ENCODE measurements around the gene PRPF6.
"Not testable (repeated sequence)": the region's sequence is repeated elsewhere in the genome, so short reads cannot be mapped to it uniquely, and the experiment has no call there.

The PRPF6 gene

GRCh38 chr20:64012385-64013154 is 31.6 kb downstream of the PRPF6 start:
- not testable (repeated sequence) for ATAC-seq

GRCh38 chr20:64015635-64016034 is 34.7 kb downstream of the PRPF6 start:
- DNase-seq: no peak
- no peak for ATAC-seq

More at GRCh38 chr20:64012385-64013154, 31.6 kb downstream of the PRPF6 start:
- not testable (repeated sequence) for DNase-seq

GRCh38 chr20:64021124-64021975 is 40.4 kb downstream of the PRPF6 start:
- ATAC-seq: no peak
- no peak for DNase-seq

- ATAC-seq (no peak), DNase-seq (no peak)
Measured at GRCh38 chr20:64022671-64023360, 41.9 kb downstream of the PRPF6 start.

- ATAC-seq (no peak), DNase-seq (no peak)
Measured at GRCh38 chr20:64023361-64024140, 42.6 kb downstream of the PRPF6 start.

GRCh38 chr20:64024141-64024990 is 43.4 kb downstream of the PRPF6 start:
- DNase-seq (no peak), ATAC-seq (no peak)

- no peak for DNase-seq
- ATAC-seq: no peak
Measured at GRCh38 chr20:64025101-64025825, 44.3 kb downstream of the PRPF6 start.

- ATAC-seq (no peak), DNase-seq (no peak)
Measured at GRCh38 chr20:64025826-64026412, 45.0 kb downstream of the PRPF6 start.

GRCh38 chr20:64027981-64028685 is 47.2 kb downstream of the PRPF6 start:
- ATAC-seq (no peak), DNase-seq (no peak)

- DNase-seq: no peak
- no peak for ATAC-seq
Measured at GRCh38 chr20:64029293-64030117, 48.6 kb downstream of the PRPF6 start.

- no peak for ATAC-seq
- DNase-seq: no peak
Measured at GRCh38 chr20:64030371-64031134, 49.6 kb downstream of the PRPF6 start.

GRCh38 chr20:64031822-64032314 is 50.9 kb downstream of the PRPF6 start:
- ATAC-seq (no peak), DNase-seq (no peak)

- no peak for ATAC-seq
Measured at GRCh38 chr20:64032706-64033624, 52.0 kb downstream of the PRPF6 start.

GRCh38 chr20:64033981-64034493 is 53.1 kb downstream of the PRPF6 start:
- ATAC-seq (no peak), DNase-seq (no peak)

More at GRCh38 chr20:64032706-64033624, 52.0 kb downstream of the PRPF6 start:
- no peak for DNase-seq

GRCh38 chr20:64035066-64035932 is 54.4 kb downstream of the PRPF6 start:
- ATAC-seq (peak; percentile 65), DNase-seq (peak; percentile 63)

Measured in stimulated activated naive CD8-positive, alpha-beta T cell treated with anti-CD3 and anti-CD28 coated beads, Interleukin-15, Interleukin-2, amounts not matched to agents 100 U/mL and 50 U/mL, for 24 hours (primary cell).